Measurements from ENCODE around the gene HTT-AS. TPM values are rescaled to one million over a fixed set of nuclear protein-coding genes. Genes with fewer than 3 reads are reported as not detected.

The HTT-AS gene
- total RNA-seq, 2 donors from 2014 or later = not detected

DNA sequence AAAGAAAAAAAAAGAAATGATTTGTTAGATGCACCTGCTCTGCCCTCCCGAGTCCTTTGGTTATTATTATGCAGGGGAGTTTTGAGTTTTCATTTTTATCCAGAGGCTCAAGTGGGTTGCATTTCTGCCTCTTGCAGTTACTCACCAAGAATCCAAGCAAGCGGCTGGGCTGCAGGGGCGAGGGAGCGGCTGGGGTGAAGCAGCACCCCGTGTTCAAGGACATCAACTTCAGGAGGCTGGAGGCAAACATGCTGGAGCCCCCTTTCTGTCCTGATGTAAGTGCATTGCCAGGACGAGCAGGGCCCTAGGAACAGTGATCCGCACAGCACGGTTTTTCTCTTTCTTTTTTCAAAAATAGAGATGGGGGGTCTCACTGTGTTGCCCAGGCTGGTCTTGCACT, 39.1 kb downstream of the HTT-AS start:
- no peak for DNase-seq
- 82 to 85% methylated on average over 8 of the region's 8 CpGs for WGBS, 2 donors
- no peaks in the 10 kb centered on the region for H3K9me3 ChIP-seq
- TF ChIP-seq POLR2A (IDR thresholded peaks at IDR 0.05) = no peak
- TF ChIP-seq, protein P1, sequence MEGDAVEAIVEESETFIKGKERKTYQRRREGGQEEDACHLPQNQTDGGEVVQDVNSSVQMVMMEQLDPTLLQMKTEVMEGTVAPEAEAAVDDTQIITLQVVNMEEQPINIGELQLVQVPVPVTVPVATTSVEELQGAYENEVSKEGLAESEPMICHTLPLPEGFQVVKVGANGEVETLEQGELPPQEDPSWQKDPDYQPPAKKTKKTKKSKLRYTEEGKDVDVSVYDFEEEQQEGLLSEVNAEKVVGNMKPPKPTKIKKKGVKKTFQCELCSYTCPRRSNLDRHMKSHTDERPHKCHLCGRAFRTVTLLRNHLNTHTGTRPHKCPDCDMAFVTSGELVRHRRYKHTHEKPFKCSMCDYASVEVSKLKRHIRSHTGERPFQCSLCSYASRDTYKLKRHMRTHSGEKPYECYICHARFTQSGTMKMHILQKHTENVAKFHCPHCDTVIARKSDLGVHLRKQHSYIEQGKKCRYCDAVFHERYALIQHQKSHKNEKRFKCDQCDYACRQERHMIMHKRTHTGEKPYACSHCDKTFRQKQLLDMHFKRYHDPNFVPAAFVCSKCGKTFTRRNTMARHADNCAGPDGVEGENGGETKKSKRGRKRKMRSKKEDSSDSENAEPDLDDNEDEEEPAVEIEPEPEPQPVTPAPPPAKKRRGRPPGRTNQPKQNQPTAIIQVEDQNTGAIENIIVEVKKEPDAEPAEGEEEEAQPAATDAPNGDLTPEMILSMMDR (IDR thresholded peaks at IDR 0.05) = no peak
- H3K27me3 ChIP-seq = no peaks in the 10 kb centered on the region
- no peaks in the 10 kb centered on the region for H3K36me3 ChIP-seq (replicated peaks in 1 of 2; ENCODE audit: insufficient read depth in 1 of 2, low read depth in 2 of 2)
- H3K27ac ChIP-seq = no peak overlapping the region
- H3K4me1 ChIP-seq = peaks cover 7% of the 10 kb centered on the region
- ATAC-seq = no peak
- H3K4me3 ChIP-seq = no peak overlapping the region
- intact Hi-C loops (cut with DNase I) = loop anchor here (10.0 kb wide), 2 partner anchors 50 to 270 kb away; no protein-coding TSS in a partner anchor

DNA sequence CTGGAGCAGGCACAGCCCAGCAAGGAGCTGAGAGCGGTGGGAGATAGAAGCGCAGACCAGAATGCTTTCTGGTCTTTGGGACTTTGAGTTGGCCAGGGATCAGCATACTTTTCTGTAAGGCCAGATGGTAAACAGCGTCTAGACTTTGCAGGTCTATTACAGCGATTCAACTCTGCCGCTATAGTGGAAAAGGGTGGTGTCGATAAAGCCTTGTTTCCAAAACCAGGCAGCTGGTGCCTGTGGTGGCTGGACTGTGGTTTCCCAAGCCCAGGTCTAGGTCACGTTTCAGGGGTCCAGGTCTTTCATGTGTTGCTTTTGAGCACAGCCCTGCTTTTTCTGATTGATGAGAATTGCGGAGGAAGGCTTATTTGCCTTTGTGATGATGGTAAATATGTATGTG, 40.1 kb downstream of the HTT-AS start:
- no peak for DNase-seq
- intact Hi-C loops (cut with DNase I) = loop anchor here (10.0 kb wide), 2 partner anchors 49 to 269 kb away; no protein-coding TSS in a partner anchor
- Histone ChIP-seq H3K9me3 (no peaks in the 10 kb centered on the region), H3K27ac (no peak overlapping the region), H3K36me3 (replicated peaks in 1 of 2; ENCODE audit: insufficient read depth in 1 of 2, low read depth in 2 of 2) (no peaks in the 10 kb centered on the region), H3K27me3 (no peaks in the 10 kb centered on the region), H3K4me1 (peaks cover 7% of the 10 kb centered on the region), H3K4me3 (no peak overlapping the region)
- no peak for ATAC-seq
- 89 to 91% methylated on average over 8 of the region's 8 CpGs for WGBS, 2 donors
- TF ChIP-seq, protein P1 (IDR thresholded peaks at IDR 0.05) = no peak
- TF ChIP-seq POLR2A (IDR thresholded peaks at IDR 0.05) = no peak

DNA sequence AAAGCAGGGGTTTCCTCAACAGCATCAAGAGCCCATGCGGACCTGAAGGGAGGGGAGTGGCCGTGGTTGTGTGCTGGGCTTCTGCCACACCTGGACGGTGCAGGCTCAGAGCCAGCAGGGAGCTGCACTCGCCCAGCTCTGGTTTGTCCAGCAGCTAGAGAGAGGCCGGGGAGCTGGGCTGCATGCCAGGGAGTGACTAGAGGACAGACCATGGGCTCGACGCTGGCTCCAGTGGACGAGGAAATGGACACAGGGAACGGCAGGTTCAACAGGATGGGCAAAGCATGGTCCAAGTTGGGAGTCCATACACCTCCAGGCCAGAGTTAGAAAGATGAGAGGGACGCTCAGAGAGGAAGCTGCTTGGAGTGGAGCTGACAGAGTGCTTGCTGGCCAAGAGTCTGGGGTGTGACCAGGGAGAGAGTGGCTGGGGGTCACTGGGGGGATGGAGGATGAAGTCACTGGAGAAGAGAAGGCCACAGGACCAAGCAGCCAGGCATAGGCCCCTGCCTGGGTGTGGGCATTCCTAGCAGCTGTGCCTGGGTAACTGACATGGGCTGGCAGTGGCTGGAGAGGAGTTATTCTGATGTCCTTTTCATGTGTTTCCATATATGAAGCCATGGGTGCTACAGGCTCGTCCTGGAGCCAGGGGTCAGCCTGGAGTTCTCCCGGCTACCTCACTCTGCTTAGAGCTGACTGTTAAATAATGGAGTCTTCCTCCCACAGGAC, 42.8 kb downstream of the HTT-AS start:
- DNase-seq = peak; percentile 62 to 95 (median 88)
- ATAC-seq = peak; percentile 80
- H3K36me3 ChIP-seq (replicated peaks in 1 of 2; ENCODE audit: insufficient read depth in 1 of 2, low read depth in 2 of 2) = no peaks in the 10 kb centered on the region
- 38 to 63% methylated on average over 11 to 12 of the region's 12 CpGs for WGBS, 2 donors
- no peak for TF ChIP-seq POLR2A (IDR thresholded peaks at IDR 0.05)
- H3K4me3 ChIP-seq = no peak overlapping the region
- intact Hi-C loops (cut with DNase I) = loop anchor here (10.0 kb wide), 2 partner anchors 47 to 267 kb away; no protein-coding TSS in a partner anchor
- H3K27ac ChIP-seq = no peak overlapping the region
- H3K4me1 ChIP-seq = no peaks in the 10 kb centered on the region
- H3K27me3 ChIP-seq = no peaks in the 10 kb centered on the region
- H3K9me3 ChIP-seq = no peaks in the 10 kb centered on the region

DNA sequence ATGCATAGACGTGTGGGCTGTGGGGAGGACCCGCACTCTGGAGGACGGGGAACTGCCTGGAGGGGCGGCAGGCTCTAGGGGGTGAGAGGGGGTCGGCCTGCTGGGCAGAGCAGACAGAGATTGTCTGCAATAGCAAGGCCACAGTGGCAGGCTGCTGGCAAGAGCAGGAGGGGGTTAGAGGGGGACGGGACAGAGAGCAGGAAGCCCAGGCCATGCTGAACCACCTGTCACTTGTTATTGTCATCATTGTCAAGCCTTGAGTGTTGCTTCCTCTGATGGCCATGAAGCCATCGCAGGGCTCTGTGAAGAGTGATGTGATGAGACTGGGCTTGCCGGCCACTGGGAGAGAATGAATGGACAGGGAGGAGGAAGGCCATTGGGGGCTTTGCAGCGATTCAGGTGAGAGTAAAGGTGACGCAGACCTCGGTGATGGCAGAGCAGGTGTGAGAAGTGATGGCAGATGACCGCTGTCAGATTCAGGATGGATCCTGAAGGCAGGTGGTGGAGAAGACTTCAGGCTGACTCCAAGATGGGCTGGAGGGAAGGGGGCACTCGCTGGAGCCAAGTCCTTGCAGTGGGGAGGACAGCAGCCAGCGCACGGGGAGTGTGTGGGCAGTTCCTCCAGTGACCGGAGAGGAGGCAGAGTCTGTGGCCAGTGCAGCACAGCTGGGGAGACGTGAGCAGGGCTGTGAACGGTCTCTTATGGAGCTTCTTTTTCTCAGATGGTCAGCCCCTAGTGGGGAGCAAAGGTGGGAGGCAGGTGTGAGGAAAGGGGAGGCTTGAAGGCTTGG, 43.6 kb downstream of the HTT-AS start:
- ATAC-seq (peak; percentile 12), DNase-seq (no peak)
- H3K4me3 ChIP-seq = no peak overlapping the region
- H3K27ac ChIP-seq = no peak overlapping the region
- H3K9me3 ChIP-seq = no peaks in the 10 kb centered on the region
- no peaks in the 10 kb centered on the region for H3K36me3 ChIP-seq (replicated peaks in 1 of 2; ENCODE audit: insufficient read depth in 1 of 2, low read depth in 2 of 2)
- WGBS, 2 donors = 76 to 88% methylated on average over 18 of the region's 18 CpGs
- intact Hi-C loops (cut with DNase I) = loop anchor here (10.0 kb wide), 2 partner anchors 46 to 266 kb away; no protein-coding TSS in a partner anchor
- no peaks in the 10 kb centered on the region for H3K27me3 ChIP-seq
- no peaks in the 10 kb centered on the region for H3K4me1 ChIP-seq
- TF ChIP-seq, protein P1 (IDR thresholded peaks at IDR 0.05) = no peak
- TF ChIP-seq POLR2A (IDR thresholded peaks at IDR 0.05) = no peak

DNA sequence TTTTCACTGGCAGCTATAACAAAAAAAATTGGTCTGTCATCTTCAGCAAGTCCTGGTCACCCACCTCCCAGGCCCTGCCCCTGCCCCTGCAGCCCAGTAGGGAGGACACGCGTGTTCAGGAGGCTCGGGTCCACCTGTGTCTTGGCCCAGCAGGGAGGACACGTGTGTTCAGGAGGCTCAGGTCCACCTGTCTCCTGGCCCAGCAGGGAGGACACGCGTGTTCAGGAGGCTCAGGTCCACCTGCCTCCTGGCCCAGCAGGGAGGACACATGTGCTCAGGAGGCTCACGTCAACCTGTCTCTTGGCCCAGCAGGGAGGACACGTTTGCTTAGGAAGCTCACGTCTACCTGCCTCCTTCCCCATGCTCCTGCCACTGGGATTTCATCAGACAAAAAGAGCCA, 44.9 kb downstream of the HTT-AS start:
- no peak overlapping the region for H3K27ac ChIP-seq

More for the DNA sequence above, 44.9 kb downstream of the HTT-AS start:
- TF ChIP-seq, protein P1 (IDR thresholded peaks at IDR 0.05) = no peak
- no peak for TF ChIP-seq POLR2A (IDR thresholded peaks at IDR 0.05)
- H3K9me3 ChIP-seq = no peaks in the 10 kb centered on the region
- intact Hi-C loops (cut with DNase I) = no loop called here
- 86 to 96% methylated on average over 6 to 9 of the region's 9 CpGs for WGBS, 2 donors
- ATAC-seq (no peak), DNase-seq (no peak)
- no peaks in the 10 kb centered on the region for H3K36me3 ChIP-seq (replicated peaks in 1 of 2; ENCODE audit: insufficient read depth in 1 of 2, low read depth in 2 of 2)
- no peaks in the 10 kb centered on the region for H3K4me1 ChIP-seq
- no peaks in the 10 kb centered on the region for H3K27me3 ChIP-seq
- no peak overlapping the region for H3K4me3 ChIP-seq

Measured in body of pancreas (tissue), 4 donors.